ENCODE data around the gene CCR5. TPM values are rescaled to one million over a fixed set of nuclear protein-coding genes. Genes with fewer than 3 reads are reported as not detected.

The CCR5 gene
- total RNA-seq, 2 donors from 2014 or later = not detected

- Histone ChIP-seq H3K9ac (ENCODE audit: extremely low read depth, low read length, poor library complexity, severe bottlenecking) (no peak overlapping the region), H3K27me3 (ENCODE audit: control insufficient read depth, insufficient read depth, low read length, poor library complexity, severe bottlenecking) (peaks cover 62% of the 10 kb centered on the region), H3K9me3 (ENCODE audit: control insufficient read depth, low read length) (peaks cover 25% of the 10 kb centered on the region), H3K36me3 (ENCODE audit: control insufficient read depth, insufficient read depth, low read length) (no peaks in the 10 kb centered on the region), H3K27ac (ENCODE audit: low read depth, low read length) (no peak overlapping the region), H3K4me3 (ENCODE audit: low read length) (no peak overlapping the region), H3K4me1 (ENCODE audit: control insufficient read depth, insufficient read depth, low read length) (no peaks in the 10 kb centered on the region)
- H3K36me3 Mint-ChIP-seq (ENCODE audit: low read depth) = no peaks in the 10 kb centered on the region
- peaks cover 62% of the 10 kb centered on the region for H3K27me3 Mint-ChIP-seq (ENCODE audit: insufficient read depth)
- H3K4me3 Mint-ChIP-seq = no peak overlapping the region
- H3K4me1 Mint-ChIP-seq = peaks cover 4% of the 10 kb centered on the region
- no peak for DNase-seq
- H3K27ac Mint-ChIP-seq = no peak overlapping the region
- no peak for TF ChIP-seq CTCF (conservative IDR thresholded peaks at IDR 0.05)
- peaks cover 24% of the 10 kb centered on the region for H3K9me3 Mint-ChIP-seq
- WGBS, 2 experiments (ENCODE audit: insufficient coverage in 1 of 2, insufficient read length in 1 of 2) = 84 to 90% methylated on average over 1 of the region's 1 CpG
Measured at GRCh38 chr3:46350262-46350565, 20.5 kb upstream of the CCR5 start.

DNA sequence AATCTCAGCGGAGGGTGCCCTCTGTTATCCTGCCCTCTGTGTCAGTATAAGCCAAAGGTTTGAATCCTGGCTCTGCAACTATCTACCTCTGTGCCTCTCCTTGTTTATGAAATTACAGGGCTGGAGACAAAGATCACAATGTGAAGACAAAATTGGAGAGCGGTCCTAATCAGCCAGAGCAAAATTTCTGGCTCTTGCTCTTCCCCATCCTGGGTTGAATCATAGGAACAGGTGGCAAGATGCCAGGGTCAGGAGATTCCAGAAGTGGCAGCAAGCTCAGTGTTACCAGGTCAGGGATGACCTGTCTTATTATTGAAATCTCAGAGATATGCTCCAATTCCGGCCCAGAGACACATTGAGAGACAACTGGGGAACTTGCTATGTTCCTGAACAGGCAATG is 19.1 kb upstream of the CCR5 start:
- peaks cover 13% of the 10 kb centered on the region for H3K9me3 ChIP-seq (ENCODE audit: control insufficient read depth, low read length)
- H3K9me3 Mint-ChIP-seq = peaks cover 15% of the 10 kb centered on the region
- H3K36me3 ChIP-seq (ENCODE audit: control insufficient read depth, insufficient read depth, low read length) = no peaks in the 10 kb centered on the region
- no peak overlapping the region for H3K4me3 ChIP-seq (ENCODE audit: low read length)
- H3K27me3 Mint-ChIP-seq (ENCODE audit: insufficient read depth) = peaks cover 77% of the 10 kb centered on the region
- H3K36me3 Mint-ChIP-seq (ENCODE audit: low read depth) = no peaks in the 10 kb centered on the region
- H3K27me3 ChIP-seq (ENCODE audit: control insufficient read depth, insufficient read depth, low read length, poor library complexity, severe bottlenecking) = peaks cover 76% of the 10 kb centered on the region
- no peak overlapping the region for H3K9ac ChIP-seq (ENCODE audit: extremely low read depth, low read length, poor library complexity, severe bottlenecking)
- peaks cover 7% of the 10 kb centered on the region for H3K4me1 Mint-ChIP-seq
- H3K27ac ChIP-seq (ENCODE audit: low read depth, low read length) = no peak overlapping the region
- no peak for TF ChIP-seq CTCF (conservative IDR thresholded peaks at IDR 0.05)
- no peak overlapping the region for H3K4me3 Mint-ChIP-seq
- H3K4me1 ChIP-seq (ENCODE audit: control insufficient read depth, insufficient read depth, low read length) = no peaks in the 10 kb centered on the region
- 93 to 94% methylated on average over 3 of the region's 3 CpGs for WGBS, 2 experiments (ENCODE audit: insufficient coverage in 1 of 2, insufficient read length in 1 of 2)
- DNase-seq = no peak
- no peak overlapping the region for H3K27ac Mint-ChIP-seq

DNA sequence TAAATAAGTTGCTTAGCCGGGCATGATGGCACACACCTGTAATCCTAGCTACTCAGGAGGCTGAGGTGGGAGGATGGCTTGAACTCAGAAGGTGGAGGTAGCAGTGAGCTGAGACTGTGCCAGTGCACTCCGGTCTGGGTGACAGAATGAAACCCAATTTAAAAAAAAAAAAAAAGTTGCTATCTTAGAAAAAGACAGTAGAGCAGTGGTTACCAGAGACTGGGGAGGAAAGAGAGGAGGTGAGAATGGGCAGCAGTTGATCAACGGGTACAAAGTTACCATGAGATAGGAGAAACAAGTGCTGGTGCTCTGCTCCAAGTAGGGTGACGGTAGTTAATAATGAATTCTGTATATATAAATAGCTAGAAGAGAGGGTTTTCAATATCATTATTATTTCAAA is 17.7 kb upstream of the CCR5 start:
- no peak overlapping the region for H3K27ac ChIP-seq (ENCODE audit: low read depth, low read length)
- DNase-seq = no peak
- peaks cover 90% of the 10 kb centered on the region for H3K27me3 ChIP-seq (ENCODE audit: control insufficient read depth, insufficient read depth, low read length, poor library complexity, severe bottlenecking)
- Mint-ChIP-seq H3K4me1 (peaks cover 10% of the 10 kb centered on the region), H3K4me3 (no peak overlapping the region), H3K27me3 (ENCODE audit: insufficient read depth) (peaks cover 91% of the 10 kb centered on the region), H3K9me3 (peaks cover 4% of the 10 kb centered on the region), H3K36me3 (ENCODE audit: low read depth) (no peaks in the 10 kb centered on the region), H3K27ac (no peak overlapping the region)
- no peak for TF ChIP-seq CTCF (conservative IDR thresholded peaks at IDR 0.05)
- no peak overlapping the region for H3K4me3 ChIP-seq (ENCODE audit: low read length)
- no peaks in the 10 kb centered on the region for H3K9me3 ChIP-seq (ENCODE audit: control insufficient read depth, low read length)
- peaks cover 3% of the 10 kb centered on the region for H3K4me1 ChIP-seq (ENCODE audit: control insufficient read depth, insufficient read depth, low read length)
- H3K36me3 ChIP-seq (ENCODE audit: control insufficient read depth, insufficient read depth, low read length) = no peaks in the 10 kb centered on the region
- 93 to 97% methylated on average over 2 to 4 of the region's 4 CpGs for WGBS, 2 experiments (ENCODE audit: insufficient coverage in 1 of 2, insufficient read length in 1 of 2)
- no peak overlapping the region for H3K9ac ChIP-seq (ENCODE audit: extremely low read depth, low read length, poor library complexity, severe bottlenecking)

Data from endodermal cell (in vitro differentiated cells).